NCI-H345 treated with DMSO at 0.1 percent for 48 hours (cell line): ENCODE data around the gene DGKQ.
A peak's percentile ranks its signal among the peaks of the same experiment; 100 is the strongest.

ENCODE experiments used
- DNase-seq: peaks from one replicate; lab custom pipeline; 2025; ENCODE audit not compliant: unreplicated experiment; lab: John Stamatoyannopoulos, UW

DGKQ gene

DNA sequence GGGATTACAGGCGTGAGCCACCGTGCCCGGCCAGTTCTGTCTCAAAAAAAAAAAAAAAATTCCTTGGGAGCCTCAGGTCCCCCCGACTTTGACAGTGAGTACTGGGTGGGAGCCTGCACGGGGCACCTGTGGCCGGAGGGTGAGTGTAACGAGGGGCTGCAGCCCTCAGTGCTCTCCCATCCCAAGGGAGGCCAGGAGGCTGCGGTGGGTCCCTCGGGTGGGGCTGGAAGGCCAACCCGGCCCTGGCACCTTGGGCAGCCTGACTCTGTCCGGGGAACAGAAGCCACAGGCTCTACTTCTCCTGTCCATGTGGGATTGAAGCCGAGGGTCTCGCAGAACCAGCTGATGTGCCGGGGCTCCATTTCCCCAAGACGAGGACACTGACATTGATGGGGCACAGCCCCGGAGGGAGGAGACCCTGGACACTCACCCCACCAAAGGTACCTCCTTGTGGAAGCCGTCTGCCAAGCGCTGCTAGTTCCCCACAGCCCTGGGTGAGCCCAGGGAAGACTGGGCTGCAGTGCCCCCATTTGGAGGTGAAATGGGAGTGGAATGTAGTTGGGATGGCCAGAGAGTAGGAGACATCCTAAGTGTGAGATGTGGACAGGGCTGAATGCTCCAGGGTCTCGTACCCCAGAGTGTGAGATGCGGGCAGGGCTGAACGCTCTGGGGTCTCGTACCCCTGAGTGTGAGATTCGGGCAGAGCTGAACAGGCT is 22.1 kb upstream of the DGKQ start:
- no peak for DNase-seq

DNA sequence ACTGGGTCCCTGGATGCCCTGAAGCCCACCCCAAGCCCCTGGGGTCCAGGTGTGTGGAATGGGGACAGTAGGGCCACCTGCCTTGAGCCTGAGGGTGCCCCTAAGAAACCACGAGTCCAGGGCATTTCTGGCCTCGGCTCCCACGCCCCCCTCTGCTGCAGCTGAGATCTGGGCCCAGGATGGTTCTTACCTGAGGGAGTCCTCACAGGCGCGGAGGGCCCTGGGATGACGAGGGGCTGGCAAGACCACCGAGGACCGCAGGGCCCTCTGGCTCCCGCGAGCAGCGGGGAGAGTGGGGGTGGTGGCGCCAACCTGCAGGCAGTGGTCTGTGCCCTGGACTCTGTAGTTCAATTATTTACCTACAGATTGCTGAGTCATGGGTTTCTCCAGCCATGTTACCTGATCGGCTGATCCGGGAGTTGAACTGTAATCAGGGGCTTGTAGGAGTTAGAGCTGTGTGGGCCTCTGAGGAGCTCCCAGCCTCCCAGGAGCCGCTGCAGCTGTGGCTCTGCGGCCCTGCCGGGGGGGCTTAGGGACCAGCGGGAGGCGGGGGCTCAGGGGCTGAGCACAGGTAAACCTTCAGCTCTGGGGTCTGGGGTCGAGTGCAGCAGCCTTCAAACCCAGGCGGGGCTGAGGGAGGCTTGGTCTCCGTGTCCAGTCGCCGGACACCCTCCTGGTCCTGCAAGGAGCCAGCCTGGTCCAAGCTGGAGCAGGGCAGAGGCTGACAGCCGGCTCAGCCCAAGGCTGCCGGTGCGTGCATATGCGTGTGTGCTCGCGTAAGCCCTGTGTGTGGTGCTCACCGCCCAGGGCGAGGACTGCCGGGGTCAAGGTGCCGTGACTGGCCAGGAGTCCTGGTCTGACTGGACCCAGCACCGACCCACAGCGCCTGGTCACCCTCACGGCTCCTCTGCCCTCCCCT is 20.0 kb upstream of the DGKQ start, which contains the start of gene SLC26A1:
Gene SLC26A1, minus strand, starts transcription at position 294 of the 919 bp plus-strand sequence. CDS start 1,701 bp downstream, outside the sequence.
- DNase-seq, result no peak

DNA sequence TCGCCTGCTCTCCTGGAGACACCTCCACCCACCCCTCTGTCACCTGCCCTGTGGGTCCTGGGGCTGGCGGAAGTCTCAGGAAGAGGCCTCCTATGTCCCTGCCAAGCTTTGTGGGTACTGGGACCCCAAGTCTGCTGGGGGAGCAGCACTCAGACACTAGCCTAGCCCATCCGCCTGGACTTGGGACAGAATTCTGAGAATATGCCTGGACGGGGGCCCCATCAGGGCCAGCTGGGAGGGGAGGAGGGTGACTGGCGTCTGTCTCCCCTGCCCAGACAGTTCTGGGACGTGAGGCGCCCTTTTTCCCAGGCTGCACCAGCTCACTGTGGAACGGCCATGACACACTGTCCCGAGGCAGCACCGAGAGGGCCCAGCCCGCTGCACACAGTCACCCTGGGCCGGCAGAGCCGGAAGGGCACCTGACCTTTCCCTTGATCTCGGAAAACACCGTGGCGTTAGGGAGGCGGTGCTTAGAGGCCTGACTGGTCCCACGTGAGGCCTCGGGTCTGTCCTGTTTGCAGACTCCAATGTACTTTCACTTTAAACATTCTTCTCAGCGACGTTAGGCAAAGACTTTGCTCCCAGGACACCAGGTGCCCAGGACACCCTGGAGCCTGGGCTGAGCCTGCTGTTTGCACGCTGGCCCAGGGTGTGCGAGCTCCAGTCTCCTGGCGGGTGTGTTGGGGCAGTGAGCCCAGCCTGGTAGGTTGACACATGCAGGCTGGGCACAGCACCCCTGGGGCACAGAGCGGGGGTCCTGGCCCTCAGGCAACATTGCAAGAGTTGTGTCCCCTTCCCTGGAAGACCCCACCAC is 19.1 kb upstream of the DGKQ start:
- DNase-seq, result no peak

GRCh38 chr4:991451-992296 is 18.3 kb upstream of the DGKQ start:
- no peak for DNase-seq

GRCh38 chr4:990746-991367 is 17.5 kb upstream of the DGKQ start:
- no peak for DNase-seq

DNA sequence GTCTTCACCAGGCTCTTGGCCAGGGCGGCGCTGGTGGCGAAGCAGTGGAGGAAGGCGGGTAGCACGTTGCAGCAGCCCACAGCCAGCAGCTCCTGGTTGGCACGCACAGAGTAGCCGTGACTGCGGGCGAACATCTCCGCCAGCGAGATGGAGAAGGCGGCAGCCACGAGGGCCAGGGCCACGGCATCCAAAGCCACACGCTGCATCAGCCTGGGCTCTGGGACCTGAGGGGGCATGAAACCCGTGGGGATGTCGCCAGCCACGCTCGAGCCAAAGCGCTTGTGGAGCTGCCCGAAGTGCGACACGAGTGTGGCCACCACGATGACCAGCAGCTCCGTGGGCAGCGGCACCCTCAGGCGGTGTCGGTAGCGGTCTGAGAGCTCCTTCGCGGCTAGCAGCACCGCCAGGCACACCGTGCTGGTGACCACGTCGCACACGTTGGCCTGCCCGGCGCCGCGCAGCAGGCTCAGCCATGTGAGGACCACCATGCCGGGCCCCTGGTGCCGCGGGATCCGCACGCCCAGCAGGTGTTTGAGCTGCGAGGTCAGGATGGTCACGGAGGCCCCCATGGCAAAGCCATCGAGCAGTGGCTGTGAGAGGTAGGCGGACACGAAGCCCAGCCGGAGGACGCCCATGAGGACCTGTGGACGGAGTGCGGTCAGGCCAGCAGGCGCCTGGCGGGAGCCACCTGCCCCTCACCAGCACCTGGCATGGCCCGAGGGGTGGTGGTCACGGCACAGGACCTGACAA is 16.5 kb upstream of the DGKQ start:
- DNase-seq, result no peak

DNA sequence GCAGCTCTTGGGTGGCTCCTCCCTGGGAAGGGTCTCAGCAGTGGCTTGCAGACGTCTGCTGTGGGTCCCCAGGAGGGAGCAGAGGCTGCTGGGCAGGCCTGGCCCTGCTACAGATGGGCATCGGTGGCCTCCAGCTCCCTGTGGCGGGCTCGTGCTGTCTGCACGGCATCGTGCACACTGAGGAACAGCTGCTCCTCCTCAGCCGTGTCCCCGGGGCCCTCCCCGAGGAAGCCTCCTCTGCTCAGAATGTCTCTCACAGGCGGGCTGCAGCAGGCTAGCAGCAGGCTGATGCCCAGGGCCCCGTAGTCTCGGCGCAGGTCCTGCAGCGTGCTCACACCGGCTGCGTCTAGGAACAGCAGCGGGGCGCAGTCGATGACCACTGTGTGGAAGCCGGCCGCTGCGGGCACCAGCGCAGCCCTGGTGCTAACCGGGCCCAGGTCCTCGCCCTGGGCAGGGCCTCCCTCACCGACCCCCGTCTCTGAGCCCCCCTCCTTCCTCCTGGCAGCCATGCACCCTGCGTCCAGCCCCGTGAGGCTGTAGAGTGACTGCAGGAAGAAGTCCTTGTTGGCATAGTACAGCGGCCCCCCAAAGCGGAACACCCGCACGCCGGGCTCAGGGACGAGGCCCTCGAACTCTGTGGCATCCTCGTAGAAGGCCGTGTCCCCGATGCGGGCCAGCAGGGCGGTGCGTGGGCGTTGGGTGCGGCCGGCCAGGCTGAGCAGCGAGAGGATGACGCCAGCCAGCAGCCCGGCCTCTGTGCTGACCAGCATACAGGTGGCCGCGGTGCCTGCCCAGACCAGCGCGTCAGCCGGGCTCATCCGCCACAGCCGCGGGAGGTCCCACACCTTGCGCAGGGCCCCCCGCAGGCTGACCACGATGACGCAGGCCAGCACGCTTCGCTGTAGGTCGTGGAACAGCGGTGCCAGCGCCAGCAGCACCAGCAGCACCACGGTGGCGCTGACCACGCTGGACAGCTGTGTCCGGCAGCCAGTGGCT is 15.7 kb upstream of the DGKQ start:
- no peak for DNase-seq

DNA sequence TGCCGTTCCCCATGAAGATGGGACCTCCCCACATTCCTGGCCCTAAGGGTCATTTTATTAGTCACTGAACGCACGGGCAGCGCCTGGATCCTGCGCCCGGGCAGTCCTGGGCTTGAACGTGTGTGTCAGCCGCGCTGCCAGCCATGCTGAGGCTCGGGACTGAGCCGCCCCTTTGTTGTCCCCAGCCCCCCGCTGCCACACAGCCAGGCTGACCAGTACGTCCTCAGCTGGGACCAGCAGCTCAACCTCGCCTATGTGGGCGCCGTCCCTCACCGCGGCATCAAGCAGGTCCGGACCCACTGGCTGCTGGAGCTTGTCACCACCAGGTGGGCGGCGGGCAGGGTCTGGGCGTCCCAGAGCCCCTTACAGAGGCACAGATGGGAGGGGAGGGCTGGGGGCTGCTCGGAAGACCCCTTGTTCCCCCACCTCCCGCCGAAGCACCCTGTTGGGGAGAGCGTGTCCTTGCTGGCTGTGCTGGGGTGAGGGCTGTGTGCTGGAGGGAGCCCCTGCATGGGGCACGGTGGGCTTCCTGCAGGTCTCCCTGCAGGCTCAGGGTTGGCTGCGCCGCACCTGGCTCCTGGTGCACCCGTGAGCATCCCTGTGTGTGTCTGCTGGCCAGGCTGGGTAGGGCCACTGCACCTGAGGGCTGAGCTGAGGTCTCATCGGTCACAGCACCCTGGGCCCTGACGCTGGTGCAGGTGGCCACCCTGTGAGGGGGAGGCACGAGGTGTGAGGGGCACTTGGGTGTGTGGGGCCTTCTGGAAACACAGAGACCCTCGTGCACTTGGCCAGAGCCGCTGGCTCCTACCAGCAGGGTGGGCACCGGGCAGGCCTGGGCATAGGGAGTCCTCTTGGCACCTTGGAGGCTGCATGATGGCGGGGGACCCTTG is 14.5 kb upstream of the DGKQ start:
- no peak for DNase-seq

DNA sequence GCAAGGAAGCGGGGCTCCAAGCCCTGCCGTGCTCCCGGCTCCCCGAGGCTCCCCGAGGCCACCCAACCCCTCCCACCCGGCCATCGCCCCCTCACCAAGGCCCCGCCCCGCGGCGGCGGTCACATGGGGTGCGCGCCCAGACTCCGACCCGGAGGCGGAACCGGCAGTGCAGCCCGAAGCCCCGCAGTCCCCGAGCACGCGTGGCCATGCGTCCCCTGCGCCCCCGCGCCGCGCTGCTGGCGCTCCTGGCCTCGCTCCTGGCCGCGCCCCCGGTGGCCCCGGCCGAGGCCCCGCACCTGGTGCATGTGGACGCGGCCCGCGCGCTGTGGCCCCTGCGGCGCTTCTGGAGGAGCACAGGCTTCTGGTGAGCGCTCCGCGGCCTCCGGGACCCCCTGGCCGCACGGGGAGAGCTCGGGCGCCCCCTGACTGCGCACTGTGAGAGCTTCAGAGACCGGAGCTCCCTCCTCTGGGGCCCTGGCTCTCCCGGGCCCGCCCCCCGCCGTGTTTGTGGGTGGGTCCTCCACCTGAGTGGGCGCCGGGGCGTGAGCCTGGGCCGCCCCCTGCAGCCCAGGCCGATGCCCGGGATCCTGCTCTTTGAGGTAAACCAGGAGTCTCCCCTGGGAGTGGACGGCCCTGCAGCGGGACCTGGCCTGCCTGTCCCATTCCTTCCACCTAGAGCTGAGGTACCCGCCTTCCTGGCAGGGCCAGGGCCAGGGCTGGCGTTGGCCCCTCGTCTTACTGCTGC is 13.7 kb upstream of the DGKQ start, which contains the start of gene IDUA:
Gene IDUA, plus strand, starts transcription at position 166 of the 745 bp plus-strand sequence. Its CDS starts 41 bp downstream, at position 207.
- peak; percentile 8 for DNase-seq

GRCh38 chr4:986428-986878 is 13.1 kb upstream of the DGKQ start:
- DNase-seq, result no peak

DNA sequence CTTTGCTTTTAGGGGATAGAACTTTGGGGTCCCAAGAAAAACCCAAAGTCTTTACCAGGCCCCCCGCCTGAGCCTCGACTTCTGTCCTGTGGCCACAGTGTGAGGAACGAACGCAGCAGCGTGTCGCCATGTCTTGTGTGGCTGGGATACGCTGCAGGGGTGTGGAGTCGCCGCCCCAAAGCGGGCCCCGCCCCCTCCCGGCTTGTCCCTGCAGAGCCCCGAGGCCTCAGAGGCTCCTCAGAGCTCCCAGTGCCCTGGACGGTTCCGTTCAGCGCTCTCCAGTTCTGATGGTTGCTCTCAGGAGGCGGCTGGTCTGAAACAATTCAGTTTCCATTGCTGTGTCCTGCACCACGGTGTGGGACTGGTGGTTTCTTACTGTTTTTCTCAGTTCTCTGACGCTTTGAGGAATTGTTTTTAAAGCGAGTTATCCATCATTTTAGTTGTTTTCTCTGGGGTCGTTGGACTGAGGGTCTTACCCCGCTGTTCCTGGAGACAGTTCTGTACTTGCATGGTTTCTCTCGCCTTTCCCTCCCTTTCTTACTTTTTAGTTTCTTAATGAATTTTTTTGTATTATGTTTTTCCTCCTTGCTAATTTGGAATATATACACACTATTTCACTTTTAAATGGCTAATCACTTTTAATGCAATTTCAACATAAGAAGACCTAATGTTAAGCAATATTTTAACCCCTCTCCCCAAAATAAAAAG is 11.9 kb upstream of the DGKQ start:
- no peak for DNase-seq

DNA sequence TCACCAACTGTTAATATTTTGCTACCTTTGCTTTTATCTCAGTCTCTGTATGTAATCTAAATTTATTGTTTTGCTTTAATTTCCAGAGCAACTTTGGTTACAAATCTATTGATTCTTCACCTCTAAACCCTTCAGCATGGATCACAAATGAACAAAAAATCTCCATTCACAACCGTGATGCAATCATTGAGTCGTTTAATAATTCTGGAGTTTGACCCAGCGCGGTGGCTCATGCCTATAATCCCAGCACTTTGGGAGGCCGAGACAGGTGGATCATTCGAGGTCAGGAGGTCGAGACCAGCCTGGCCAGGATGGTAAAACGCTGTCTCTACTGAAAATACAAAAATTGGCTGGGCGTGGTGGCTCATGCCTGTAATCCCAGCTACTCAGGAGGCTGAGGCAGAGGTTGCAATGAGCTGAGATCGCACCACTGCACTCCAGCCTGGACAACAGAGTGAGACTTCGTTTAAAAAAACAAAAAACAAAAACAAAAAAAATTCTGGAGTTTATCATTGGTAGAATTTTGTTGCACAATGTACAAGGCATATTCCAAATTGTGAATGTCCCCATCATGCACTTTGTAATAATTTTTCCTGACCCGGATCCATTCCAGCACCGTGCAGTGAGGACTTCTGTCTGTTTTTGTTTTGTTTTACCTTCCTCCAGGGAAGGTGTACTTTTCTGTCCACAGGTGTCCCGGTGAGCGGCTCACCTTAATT is 11.1 kb upstream of the DGKQ start:
- no peak for DNase-seq

GRCh38 chr4:982814-983213 is 9.4 kb upstream of the DGKQ start:
- DNase-seq, result no peak

GRCh38 chr4:982291-982690 is 8.9 kb upstream of the DGKQ start:
- no peak for DNase-seq
